WTC11 (cell line): Measurements from ENCODE around the gene COPS4. TPM values are rescaled to one million over a fixed set of nuclear protein-coding genes. Genes with fewer than 3 reads are reported as not detected.

Source experiments
- ATAC-seq: fragments of 200-7000 bp; cut with Tn5 transposase; 2 replicates; pipeline ENCODE4 v1.10.0; 2021; ENCODE audit warnings: mild to moderate bottlenecking, moderate library complexity
- CTCF ChIA-PET: fragments of 300-600 bp; sonication (Branson Sonifier 250); formaldehyde crosslinking; loops from one replicate; lab custom pipeline; 2021; ENCODE audit warnings: antibody characterized with exemption; lab: Charles Lee
- POLR2A ChIA-PET: fragments of 350-600 bp; sonication (Branson Sonifier 250); formaldehyde crosslinking; loops from one replicate; lab custom pipeline; 2021; ENCODE audit warnings: antibody characterized with exemption; lab: Charles Lee
- DNase-seq: peaks from one replicate; pipeline ENCODE4 v3.0.0; 2021; ENCODE audit warnings: low spot score
- H3K27ac Mint-ChIP-seq: 2 replicates; pipeline ENCODE4 v1.8.0; 2021; ENCODE audit warnings: mixed read lengths
- H3K27me3 Mint-ChIP-seq: 2 replicates; pipeline ENCODE4 v1.8.0; 2021; ENCODE audit warnings: low read depth, mild to moderate bottlenecking, moderate library complexity, mixed read lengths
- H3K36me3 Mint-ChIP-seq: 2 replicates; pipeline ENCODE4 v1.8.0; 2021; ENCODE audit warnings: mixed read lengths
- H3K4me1 Mint-ChIP-seq: 2 replicates; pipeline ENCODE4 v1.8.0; 2022; ENCODE audit warnings: mixed read lengths
- H3K4me3 Mint-ChIP-seq: 2 replicates; pipeline ENCODE4 v1.8.0; 2021; ENCODE audit warnings: mild to moderate bottlenecking, moderate library complexity, mixed read lengths
- H3K9me3 Mint-ChIP-seq: 2 replicates; pipeline ENCODE4 v1.8.0; 2021; ENCODE audit warnings: mixed read lengths
- ARID4B ChIP-seq: sonication (generic); formaldehyde crosslinking; IDR thresholded peaks from 2 replicates; pipeline ENCODE4 v1.8.0; 2023; ENCODE audit warnings: missing genetic modification reagents, mild to moderate bottlenecking, borderline replicate concordance
- ATF1 ChIP-seq: sonication (generic); formaldehyde crosslinking; IDR thresholded peaks from 2 replicates; pipeline ENCODE4 v1.8.1; 2023; ENCODE audit warnings: mild to moderate bottlenecking, moderate library complexity, missing genetic modification reagents
- CREB1 ChIP-seq: sonication (generic); formaldehyde crosslinking; IDR thresholded peaks from 2 replicates; pipeline ENCODE4 v1.8.0; 2023; ENCODE audit warnings: mild to moderate bottlenecking, missing genetic modification reagents
- EMX1 ChIP-seq: fragments of 250-450 bp; sonication (Bioruptor Pico); IDR thresholded peaks from 2 replicates; pipeline ENCODE4 v1.8.0; 2021; ENCODE audit warnings: mild to moderate bottlenecking
- FOXJ3 ChIP-seq: sonication (generic); formaldehyde crosslinking; IDR thresholded peaks from 2 replicates; pipeline ENCODE4 v1.9.0; 2021; ENCODE audit warnings: missing genetic modification reagents, mild to moderate bottlenecking, borderline replicate concordance
- FOXK1 ChIP-seq: sonication (generic); formaldehyde crosslinking; IDR thresholded peaks from 2 replicates; pipeline ENCODE4 v1.8.0; 2022; ENCODE audit warnings: mild to moderate bottlenecking, moderate library complexity, missing genetic modification reagents
- FOXP1 ChIP-seq: sonication (generic); formaldehyde crosslinking; IDR thresholded peaks from 2 replicates; pipeline ENCODE4 v1.8.0; 2022; ENCODE audit warnings: missing genetic modification reagents, mild to moderate bottlenecking, moderate library complexity, borderline replicate concordance
- HMGA2 ChIP-seq: fragments of 250-450 bp; sonication (Bioruptor Pico); IDR thresholded peaks from 2 replicates; pipeline ENCODE4 v1.4.0; 2021; ENCODE audit warnings: mild to moderate bottlenecking, moderate library complexity
- JUN ChIP-seq: sonication (generic); formaldehyde crosslinking; IDR thresholded peaks from 2 replicates; pipeline ENCODE4 v1.8.0; 2023; ENCODE audit warnings: mild to moderate bottlenecking, missing genetic modification reagents
- MLX ChIP-seq: sonication (generic); formaldehyde crosslinking; IDR thresholded peaks from 2 replicates; pipeline ENCODE4 v1.8.1; 2023; ENCODE audit warnings: mild to moderate bottlenecking, missing genetic modification reagents, moderate library complexity
- MXD4 ChIP-seq: fragments of 250-450 bp; sonication (Bioruptor Pico); IDR thresholded peaks from 2 replicates; pipeline ENCODE4 v1.8.0; 2021; ENCODE audit warnings: mild to moderate bottlenecking, moderate library complexity, borderline replicate concordance
- NFYB ChIP-seq: sonication (generic); formaldehyde crosslinking; conservative IDR thresholded peaks from 2 replicates; pipeline ENCODE4 v1.8.0; 2022; ENCODE audit warnings: low read depth, missing genetic modification reagents
- TCF7 ChIP-seq: sonication (generic); formaldehyde crosslinking; IDR thresholded peaks from 2 replicates; pipeline ENCODE4 v1.8.0; 2022; ENCODE audit warnings: mild to moderate bottlenecking, low read depth, missing genetic modification reagents, moderate library complexity
- ZBTB43 ChIP-seq: sonication (generic); formaldehyde crosslinking; IDR thresholded peaks from 2 replicates; pipeline ENCODE4 v1.8.1; 2023; ENCODE audit warnings: mild to moderate bottlenecking, missing genetic modification reagents
- ZNF121 ChIP-seq: sonication (generic); formaldehyde crosslinking; IDR thresholded peaks from 2 replicates; pipeline ENCODE4 v1.8.0; 2023; ENCODE audit warnings: missing genetic modification reagents
- ZNF232 ChIP-seq: sonication (generic); formaldehyde crosslinking; IDR thresholded peaks from 2 replicates; pipeline ENCODE4 v1.8.0; 2022; ENCODE audit warnings: mild to moderate bottlenecking, missing genetic modification reagents
- ZNF671 ChIP-seq: fragments of 250-450 bp; sonication (Bioruptor Pico); IDR thresholded peaks from 2 replicates; pipeline ENCODE4 v1.8.0; 2021; ENCODE audit warnings: mild to moderate bottlenecking
- total RNA-seq: library from RNA; stranded (reverse); gene quantifications from 3 replicates; pipeline ENCODE4 v1.2.3, GENCODE V29; 2021
- TF ChIP-seq, protein P1 (sequence below): sonication (generic); formaldehyde crosslinking; IDR thresholded peaks from 2 replicates; pipeline ENCODE4 v1.8.0; 2022; ENCODE audit warnings: mild to moderate bottlenecking, missing genetic modification reagents
- TF ChIP-seq, protein P2 (sequence below): sonication (generic); formaldehyde crosslinking; IDR thresholded peaks from 2 replicates; pipeline ENCODE4 v1.8.1; 2023; ENCODE audit warnings: mild to moderate bottlenecking, missing genetic modification reagents, moderate library complexity
- TF ChIP-seq, protein P3 (sequence below): sonication (generic); formaldehyde crosslinking; IDR thresholded peaks from 2 replicates; pipeline ENCODE4 v1.8.0; 2023; ENCODE audit warnings: missing genetic modification reagents

Gene COPS4
- total RNA-seq, 1 experiment from 2014 or later, result 30.9 TPM

DNA sequence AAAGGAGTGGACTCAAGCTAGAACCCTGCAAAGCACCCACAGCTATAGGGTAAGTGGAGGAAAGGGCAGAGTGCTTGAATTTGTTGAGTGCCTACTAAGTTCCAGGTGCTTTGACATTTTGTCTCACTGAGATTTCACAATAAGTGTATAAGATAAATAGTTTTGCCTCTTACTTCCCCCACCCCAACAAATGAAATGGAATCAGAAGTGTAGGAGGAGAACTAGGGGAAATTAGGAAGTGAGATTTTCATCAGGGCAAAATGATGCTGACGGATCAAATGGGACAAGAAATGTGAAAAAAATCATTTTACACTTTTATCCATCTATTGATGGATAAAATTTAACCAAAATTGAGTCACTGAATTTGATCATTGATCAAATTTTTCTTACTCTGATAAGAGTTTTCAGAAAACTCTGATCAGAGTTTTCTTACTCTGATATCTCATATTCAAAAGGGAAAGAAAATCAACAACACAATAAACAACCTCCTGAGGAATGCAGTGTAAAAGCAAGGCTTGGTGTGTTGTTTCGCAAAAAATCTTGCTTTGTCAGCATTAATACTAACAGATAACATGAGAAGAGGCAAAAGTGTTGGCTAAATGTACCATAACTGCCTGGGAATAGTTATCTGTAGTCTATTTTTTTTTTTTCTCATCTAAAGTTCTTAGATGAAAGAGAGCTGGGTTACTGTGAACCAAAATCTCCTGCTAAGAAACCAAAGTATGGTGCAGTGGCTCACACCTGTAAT, 54.6 kb downstream of the COPS4 start:
- Mint-ChIP-seq H3K36me3 (no peaks in the 10 kb centered on the region), H3K27ac (no peak overlapping the region), H3K4me1 (no peaks in the 10 kb centered on the region), H3K27me3 (peaks cover 2% of the 10 kb centered on the region; the same call in 1 of the 2 replicates), H3K4me3 (no peak overlapping the region), H3K9me3 (no peaks in the 10 kb centered on the region)
- TF ChIP-seq ZNF232 (CRISPR knock-in tag) (no peak), MXD4 (CRISPR knock-in tag) (no peak), CREB1 (CRISPR knock-in tag) (no peak), FOXJ3 (CRISPR knock-in tag) (no peak), MLX (CRISPR knock-in tag) (no peak)
- TF ChIP-seq, protein P1, sequence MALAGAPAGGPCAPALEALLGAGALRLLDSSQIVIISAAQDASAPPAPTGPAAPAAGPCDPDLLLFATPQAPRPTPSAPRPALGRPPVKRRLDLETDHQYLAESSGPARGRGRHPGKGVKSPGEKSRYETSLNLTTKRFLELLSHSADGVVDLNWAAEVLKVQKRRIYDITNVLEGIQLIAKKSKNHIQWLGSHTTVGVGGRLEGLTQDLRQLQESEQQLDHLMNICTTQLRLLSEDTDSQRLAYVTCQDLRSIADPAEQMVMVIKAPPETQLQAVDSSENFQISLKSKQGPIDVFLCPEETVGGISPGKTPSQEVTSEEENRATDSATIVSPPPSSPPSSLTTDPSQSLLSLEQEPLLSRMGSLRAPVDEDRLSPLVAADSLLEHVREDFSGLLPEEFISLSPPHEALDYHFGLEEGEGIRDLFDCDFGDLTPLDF (CRISPR knock-in tag), result no peak
- TF ChIP-seq, protein P2, sequence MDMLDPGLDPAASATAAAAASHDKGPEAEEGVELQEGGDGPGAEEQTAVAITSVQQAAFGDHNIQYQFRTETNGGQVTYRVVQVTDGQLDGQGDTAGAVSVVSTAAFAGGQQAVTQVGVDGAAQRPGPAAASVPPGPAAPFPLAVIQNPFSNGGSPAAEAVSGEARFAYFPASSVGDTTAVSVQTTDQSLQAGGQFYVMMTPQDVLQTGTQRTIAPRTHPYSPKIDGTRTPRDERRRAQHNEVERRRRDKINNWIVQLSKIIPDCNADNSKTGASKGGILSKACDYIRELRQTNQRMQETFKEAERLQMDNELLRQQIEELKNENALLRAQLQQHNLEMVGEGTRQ (CRISPR knock-in tag), result no peak
- ATAC-seq (no peak), DNase-seq (no peak)
- CTCF ChIA-PET, result no interaction called here
- POLR2A ChIA-PET, result no interaction called here

GRCh38 chr4:83093060-83093640, 58.2 kb downstream of the COPS4 start:
- ATAC-seq, result peak; percentile 98
- no peaks in the 10 kb centered on the region for H3K4me1 Mint-ChIP-seq
- H3K9me3 Mint-ChIP-seq, result no peaks in the 10 kb centered on the region
- POLR2A ChIA-PET, result no interaction called here
- TF ChIP-seq NFYB (CRISPR knock-in tag) (no peak), ATF1 (CRISPR knock-in tag) (no peak), TCF7 (CRISPR knock-in tag) (no peak), ZNF121 (no peak), EMX1 (CRISPR knock-in tag) (no peak), FOXK1 (CRISPR knock-in tag) (no peak), FOXP1 (CRISPR knock-in tag) (no peak), ARID4B (CRISPR knock-in tag) (no peak), JUN (no peak), ZNF671 (no peak), ZBTB43 (no peak), HMGA2 (CRISPR knock-in tag) (no peak)
- TF ChIP-seq, protein P3, sequence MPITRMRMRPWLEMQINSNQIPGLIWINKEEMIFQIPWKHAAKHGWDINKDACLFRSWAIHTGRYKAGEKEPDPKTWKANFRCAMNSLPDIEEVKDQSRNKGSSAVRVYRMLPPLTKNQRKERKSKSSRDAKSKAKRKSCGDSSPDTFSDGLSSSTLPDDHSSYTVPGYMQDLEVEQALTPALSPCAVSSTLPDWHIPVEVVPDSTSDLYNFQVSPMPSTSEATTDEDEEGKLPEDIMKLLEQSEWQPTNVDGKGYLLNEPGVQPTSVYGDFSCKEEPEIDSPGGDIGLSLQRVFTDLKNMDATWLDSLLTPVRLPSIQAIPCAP (CRISPR knock-in tag), result no peak
- CTCF ChIA-PET, result interaction anchor here (0.9 to 1.7 kb wide), 3 partner anchors 17 to 191 kb away, joined by 3 to 5 read pairs (median 5); partner anchors contain the start of gene COQ2
- DNase-seq, result peak; percentile 56
- H3K36me3 Mint-ChIP-seq, result no peaks in the 10 kb centered on the region
- H3K4me3 Mint-ChIP-seq, result no peak overlapping the region
- peaks cover 2% of the 10 kb centered on the region; the same call in 1 of the 2 replicates for H3K27me3 Mint-ChIP-seq
- H3K27ac Mint-ChIP-seq, result no peak overlapping the region
